Lung (tissue), 12 donors: ENCODE results near the gene MON1B. TPM values are rescaled to one million over a fixed set of nuclear protein-coding genes. Genes with fewer than 3 reads are reported as not detected.
"Not testable (repeated sequence)": the region's sequence is repeated elsewhere in the genome, so short reads cannot be mapped to it uniquely, and the experiment has no call there.

Experiments used
- ATAC-seq: fragments of 200-7000 bp; cut with Tn5 transposase; one replicate; pipeline ENCODE4 v1.9.1; 2020; ENCODE audit warnings: moderate number of reproducible peaks; ENCODE audit not compliant: insufficient read depth, low FRiP score
- DNase-seq, 3 donors: peaks; one replicate each; pipeline ENCODE4 v3.0.0-alpha.2; 2013 to 2017
- H3K27ac ChIP-seq, 2 donors: one replicate each; pipeline ENCODE4 v1.5.1; 2013; ENCODE audit warnings: mild to moderate bottlenecking in 2 of 2, moderate library complexity in 2 of 2, control low read depth in 1 of 2, inconsistent platforms in 1 of 2, low read depth in 1 of 2, low read length in 1 of 2
- H3K27me3 ChIP-seq, 3 donors: one replicate each; pipeline ENCODE4 v1.5.1; 2013; ENCODE audit warnings: low read length in 2 of 3; ENCODE audit not compliant: control insufficient read depth in 3 of 3, insufficient read depth in 3 of 3
- H3K36me3 ChIP-seq, 4 donors: one replicate each; pipeline ENCODE4 v1.5.1; 2013; ENCODE audit warnings: low read length in 4 of 4, mild to moderate bottlenecking in 1 of 4, moderate library complexity in 1 of 4; ENCODE audit not compliant: control insufficient read depth in 4 of 4, insufficient read depth in 4 of 4
- H3K4me1 ChIP-seq, 5 donors: one replicate each; pipeline ENCODE4 v1.5.1; 2013; ENCODE audit warnings: low read length in 5 of 5, mild to moderate bottlenecking in 2 of 5, moderate library complexity in 1 of 5; ENCODE audit not compliant: control insufficient read depth in 5 of 5, insufficient read depth in 5 of 5
- H3K4me3 ChIP-seq: one replicate; pipeline ENCODE4 v1.5.1; 2013; ENCODE audit warnings: mild to moderate bottlenecking, control low read depth, moderate library complexity
- H3K9ac ChIP-seq, 2 donors: one replicate each; pipeline ENCODE4 v1.5.1; 2013; ENCODE audit warnings: low read length in 2 of 2, control low read depth in 1 of 2; ENCODE audit not compliant: insufficient read depth in 1 of 2
- H3K9me3 ChIP-seq, 4 donors: one replicate each; pipeline ENCODE4 v1.5.1; 2013; ENCODE audit warnings: low read length in 3 of 4, mild to moderate bottlenecking in 1 of 4, moderate library complexity in 1 of 4; ENCODE audit not compliant: control insufficient read depth in 4 of 4, insufficient read depth in 3 of 4
- CTCF ChIP-seq: IDR thresholded peaks from 2 replicates; pipeline ENCODE4 v1.5.1; 2012; ENCODE audit warnings: mild to moderate bottlenecking; ENCODE audit errors: control extremely low read depth, extremely low read depth
- WGBS, 2 donors: extraction: QIAGEN DNeasy Blood & Tissue Kit; methylation state at CpG; one replicate each; pipeline ENCODE4 v1.1.7; 2013; 5-methylcytosine and 5-hydroxymethylcytosine counted together
- polyA plus RNA-seq, 2 donors: library from polyadenylated mRNA; stranded (reverse); fragments of 200-250 nt; gene quantifications; one replicate each; pipeline ENCODE4 v1.2.1, GENCODE V29; 2013
- total RNA-seq, 2 donors: library from RNA; depleted of rRNA in 1 of 2; stranded (reverse); fragments of >200 nt in 1 of 2; gene quantifications; one replicate each; pipeline ENCODE4 v1.2.1, GENCODE V29; 2014 to 2021
- donor health status: control.
- donor health status: control.
- donor health status: Bipolar disorder and iron deficiency.
- donor health status: healthy.
- donor health status: DM: yes; HTN: yes; CAD: no.

The MON1B gene
- total and polyA plus RNA-seq, 4 donors: 8.8 to 77.8 (median 23.8) TPM

- Histone ChIP-seq H3K27me3 (no peaks in the 10 kb centered on the region), H3K9me3 (no peaks in the 10 kb centered on the region), H3K9ac (no peak overlapping the region), H3K4me1 (peaks cover 0 to 2% (median 0%) of the 10 kb centered on the region in 5 donors), H3K27ac (no peak overlapping the region), H3K36me3 (no peaks in the 10 kb centered on the region), H3K4me3 (no peak overlapping the region)
- DNase-seq (peak in 1 of 3 donors; percentile 19), ATAC-seq (no peak)
- WGBS, 2 donors: 44 to 47% methylated on average over 3 of the region's 3 CpGs
- no peak for TF ChIP-seq CTCF
Measured at GRCh38 chr16:77157346-77158058, 33.5 kb upstream of the MON1B start.

- no peak overlapping the region for H3K27ac ChIP-seq
- H3K9ac ChIP-seq: no peak overlapping the region
- no peak overlapping the region for H3K4me3 ChIP-seq
- 92 to 95% methylated on average over 6 of the region's 6 CpGs for WGBS, 2 donors
- H3K36me3 ChIP-seq: no peaks in the 10 kb centered on the region
- no peaks in the 10 kb centered on the region for H3K9me3 ChIP-seq
- H3K4me1 ChIP-seq: peaks cover 0 to 2% (median 0%) of the 10 kb centered on the region in 5 donors
- ATAC-seq (no peak), DNase-seq (no peak)
- no peak for TF ChIP-seq CTCF
- H3K27me3 ChIP-seq: no peaks in the 10 kb centered on the region
Measured at GRCh38 chr16:77158293-77158692, 32.7 kb upstream of the MON1B start.

GRCh38 chr16:77165006-77165405 lies 26.0 kb upstream of the MON1B start:
- H3K4me1 ChIP-seq: peaks cover 0 to 2% (median 0%) of the 10 kb centered on the region in 5 donors
- DNase-seq (no peak), ATAC-seq (no peak)
- no peak overlapping the region for H3K27ac ChIP-seq
- WGBS, 2 donors: 90 to 97% methylated on average over 2 of the region's 2 CpGs
- H3K4me3 ChIP-seq: no peak overlapping the region
- no peak overlapping the region for H3K9ac ChIP-seq
- H3K27me3 ChIP-seq: peaks cover 0 to 4% (median 0%) of the 10 kb centered on the region in 3 donors
- no peaks in the 10 kb centered on the region for H3K9me3 ChIP-seq
- TF ChIP-seq CTCF: no peak
- no peaks in the 10 kb centered on the region for H3K36me3 ChIP-seq

- not testable (repeated sequence) for H3K4me3 ChIP-seq, H3K27me3 ChIP-seq, H3K9ac ChIP-seq, H3K27ac ChIP-seq, H3K36me3 ChIP-seq, H3K4me1 ChIP-seq, ATAC-seq, H3K9me3 ChIP-seq
- peak in 1 of 3 donors; percentile 18 for DNase-seq
- WGBS, 2 donors: 86 to 87% methylated on average over 9 of the region's 9 CpGs
Measured at GRCh38 chr16:77165536-77166236, 25.3 kb upstream of the MON1B start.
